ENCODE data around the gene PAM. TPM values are rescaled to one million over a fixed set of nuclear protein-coding genes. Genes with fewer than 3 reads are reported as not detected.

PAM gene
- total and polyA plus RNA-seq, 2 of the 8 experiments (the other 6 are each of a cell fraction or from before 2014, with no cell fraction given), result 30.4 to 67.8 TPM

- TF ChIP-seq BRCA1 (IDR thresholded peaks at IDR 0.05; ENCODE audit: low read depth, low read length), result no peak
- no peak for TF ChIP-seq SP4 (IDR thresholded peaks at IDR 0.05; ENCODE audit: low read length)
- no peak for TF ChIP-seq USF2 (IDR thresholded peaks at IDR 0.05; ENCODE audit: low read length)
- TF ChIP-seq YY1 (IDR thresholded peaks at IDR 0.05; ENCODE audit: low read depth, low read length), result no peak
- TF ChIP-seq SP1 (IDR thresholded peaks at IDR 0.05; ENCODE audit: low read depth, low read length), result no peak
- no peak for TF ChIP-seq CBX5 (IDR thresholded peaks at IDR 0.05; ENCODE audit: low read depth, low read length)
- no peak for TF ChIP-seq ATF2 (IDR thresholded peaks at IDR 0.05; ENCODE audit: low read length)
- ChIA-PET POLR2A (ENCODE audit: partially characterized antibody) (no interaction called here), CTCF (ENCODE audit: partially characterized antibody) (interaction anchor here (1.2 kb wide), 1 partner anchor 210 kb away, joined by 3 read pairs; no protein-coding TSS in a partner anchor)
- no peak overlapping the region for H2BK12ac ChIP-seq (ENCODE audit: low read depth, low read length)
- no peak for FAIRE-seq
- no peaks in the 10 kb centered on the region for H3K27me3 ChIP-seq (replicated peaks in 1 of 4; ENCODE audit: control insufficient read depth in 3 of 4, extremely low read depth in 1 of 4, insufficient read depth in 3 of 4, low read length in 3 of 4)
- H4K8ac ChIP-seq (ENCODE audit: extremely low read depth, insufficient read depth, low read length), result no peak overlapping the region
- WGBS, 2 experiments (ENCODE audit: extremely low coverage in 1 of 2, insufficient coverage in 1 of 2, insufficient read length in 1 of 2, insufficient replicate concordance in 2 of 2, low coverage in 1 of 2, low lambda C conversion rate in 2 of 2, missing lambda C conversion rate in 1 of 2), result 88% methylated on average over 2 of the region's 2 CpGs; no CpG with 5 or more reads in 1 of the 2 experiments
- no peak overlapping the region for H2BK15ac ChIP-seq (ENCODE audit: low read length)
- H2BK20ac ChIP-seq (ENCODE audit: low read length), result no peak overlapping the region
- no peaks in the 10 kb centered on the region for H3K79me2 ChIP-seq (ENCODE audit: control insufficient read depth in 1 of 2, insufficient read depth in 2 of 2, low read length in 2 of 2)
- no peak overlapping the region for H4K5ac ChIP-seq (ENCODE audit: insufficient read length, low read depth, low read length)
- H2AFZ ChIP-seq (ENCODE audit: low read length), result no peak overlapping the region
- H3K56ac ChIP-seq (replicated peaks; ENCODE audit: insufficient read length, low read depth, low read length), result no peak overlapping the region
- peaks cover 2% of the 10 kb centered on the region; the same call in 1 of the 2 replicates for H3K23me2 ChIP-seq (ENCODE audit: low read depth, low read length)
- no peaks in the 10 kb centered on the region for H3K79me1 ChIP-seq (ENCODE audit: low read depth, low read length)
- no peak overlapping the region for H3K4me3 ChIP-seq (ENCODE audit: extremely low read depth in 1 of 4, insufficient read depth in 2 of 4, low read depth in 3 of 4, low read length in 4 of 4)
- no peak overlapping the region for H3K4me2 ChIP-seq (ENCODE audit: insufficient read depth in 1 of 2, low read depth in 2 of 2, low read length in 2 of 2)
- no peaks in the 10 kb centered on the region; a peak in 1 of 8 replicates for H3K36me3 ChIP-seq (ENCODE audit: control insufficient read depth in 2 of 4, insufficient read depth in 4 of 4, low read length in 3 of 4)
- H3K9ac ChIP-seq (replicated peaks in 1 of 4; ENCODE audit: extremely low read depth in 1 of 4, low read depth in 3 of 4, low read length in 3 of 4), result no peak overlapping the region
- H2BK120ac ChIP-seq (replicated peaks; ENCODE audit: low read depth, low read length), result no peak overlapping the region
- H4K20me1 ChIP-seq (replicated peaks in 1 of 2; ENCODE audit: control insufficient read depth in 1 of 2, insufficient read depth in 2 of 2, low read length in 2 of 2), result no peaks in the 10 kb centered on the region
- no peak overlapping the region for H3K23ac ChIP-seq (ENCODE audit: insufficient read length)
- no peak overlapping the region for H3K18ac ChIP-seq (ENCODE audit: extremely low read depth, low read length)
- no peak overlapping the region for H3K4ac ChIP-seq (replicated peaks; ENCODE audit: insufficient read length, low read depth, low read length)
- H4K91ac ChIP-seq (replicated peaks; ENCODE audit: insufficient read length, low read length), result no peak overlapping the region
- H3K27ac ChIP-seq (ENCODE audit: low read depth, low read length), result no peak overlapping the region
- H3K14ac ChIP-seq (ENCODE audit: insufficient read length), result no peak overlapping the region
- no peaks in the 10 kb centered on the region for H3K9me3 ChIP-seq (ENCODE audit: insufficient read depth in 2 of 2, low read depth in 1 of 2, low read length in 1 of 2)
- H2AK5ac ChIP-seq (ENCODE audit: low read depth, low read length), result no peak overlapping the region
- DNase-seq (ENCODE audit: low read depth in 1 of 2, low spot score in 2 of 2), result no peak
- no peaks in the 10 kb centered on the region for H3K4me1 ChIP-seq (replicated peaks in 1 of 4; ENCODE audit: control insufficient read depth in 3 of 4, insufficient read depth in 4 of 4, low read length in 3 of 4)
- no peak overlapping the region for H2BK5ac ChIP-seq (ENCODE audit: low read depth, low read length)
Observed at GRCh38 chr5:103014983-103015382, 259.9 kb downstream of the PAM start.

All from H1 (cell line).